22Rv1 (cell line): ENCODE results near the gene SDHAF4.

Experiments used
- ZFX ChIP-seq: fragments of 450-650 bp; IDR thresholded peaks from 2 replicates; pipeline ENCODE4 v1.6.1; 2017; ENCODE audit warnings: antibody characterized with exemption, borderline replicate concordance
- TF ChIP-seq, protein P1 (sequence below): fragments of 450-650 bp; IDR thresholded peaks from 2 replicates; pipeline ENCODE4 v1.5.1; 2017; ENCODE audit warnings: mild to moderate bottlenecking

DNA sequence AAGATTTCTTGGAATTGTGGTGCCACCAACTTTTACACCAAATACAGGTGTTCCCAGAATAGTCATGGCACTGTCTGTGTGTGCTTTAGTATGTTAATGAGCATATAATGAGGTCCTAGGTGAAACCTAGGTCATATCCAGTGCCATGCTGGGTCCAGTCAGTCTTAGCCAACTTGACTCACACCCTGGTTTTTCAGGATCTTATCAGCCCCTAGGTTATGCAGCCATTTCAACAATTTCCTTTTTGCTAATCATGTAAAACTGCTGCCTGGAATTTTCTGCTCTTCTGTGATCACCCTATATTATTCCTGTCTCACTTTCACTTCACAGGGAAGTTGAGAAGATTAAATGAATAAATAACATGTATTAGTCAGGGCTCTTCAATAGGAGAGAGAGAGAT is 23.7 kb downstream of the SDHAF4 start:
- TF ChIP-seq, protein P1, sequence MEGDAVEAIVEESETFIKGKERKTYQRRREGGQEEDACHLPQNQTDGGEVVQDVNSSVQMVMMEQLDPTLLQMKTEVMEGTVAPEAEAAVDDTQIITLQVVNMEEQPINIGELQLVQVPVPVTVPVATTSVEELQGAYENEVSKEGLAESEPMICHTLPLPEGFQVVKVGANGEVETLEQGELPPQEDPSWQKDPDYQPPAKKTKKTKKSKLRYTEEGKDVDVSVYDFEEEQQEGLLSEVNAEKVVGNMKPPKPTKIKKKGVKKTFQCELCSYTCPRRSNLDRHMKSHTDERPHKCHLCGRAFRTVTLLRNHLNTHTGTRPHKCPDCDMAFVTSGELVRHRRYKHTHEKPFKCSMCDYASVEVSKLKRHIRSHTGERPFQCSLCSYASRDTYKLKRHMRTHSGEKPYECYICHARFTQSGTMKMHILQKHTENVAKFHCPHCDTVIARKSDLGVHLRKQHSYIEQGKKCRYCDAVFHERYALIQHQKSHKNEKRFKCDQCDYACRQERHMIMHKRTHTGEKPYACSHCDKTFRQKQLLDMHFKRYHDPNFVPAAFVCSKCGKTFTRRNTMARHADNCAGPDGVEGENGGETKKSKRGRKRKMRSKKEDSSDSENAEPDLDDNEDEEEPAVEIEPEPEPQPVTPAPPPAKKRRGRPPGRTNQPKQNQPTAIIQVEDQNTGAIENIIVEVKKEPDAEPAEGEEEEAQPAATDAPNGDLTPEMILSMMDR: no peak
- no peak for TF ChIP-seq ZFX
